Thyroid gland (tissue), 4 donors: ENCODE measurements around the gene GALNT3.

Experiments used
- CTCF ChIP-seq, 6 experiments: fragments of 200-600 bp in 3 of 6; fragments of 450-650 bp in 3 of 6; sonication (generic) in 3 of 6; IDR thresholded peaks; one replicate each; pipeline ENCODE4 v1.5.1; 2016 to 2019; ENCODE audit warnings: antibody characterized with exemption in 6 of 6, mild to moderate bottlenecking in 2 of 6, inconsistent platforms in 1 of 6, moderate library complexity in 1 of 6
- POLR2A ChIP-seq, 2 donors: fragments of 450-650 bp; IDR thresholded peaks; one replicate each; pipeline ENCODE4 v1.6.1; 2017; ENCODE audit warnings: antibody characterized with exemption in 2 of 2, mild to moderate bottlenecking in 2 of 2, moderate library complexity in 1 of 2

- TF ChIP-seq POLR2A (IDR thresholded peaks at IDR 0.05), result no peak
- no peak for TF ChIP-seq CTCF (IDR thresholded peaks at IDR 0.05)
These were observed 93.5 kb downstream of the GALNT3 start for GRCh38 chr2:165700531-165700930.
